DMS53 treated with DMSO at 0.1 percent for 48 hours (cell line): Measurements from ENCODE around the gene ATP10A.

Experiments
- DNase-seq: peaks from one replicate; lab custom pipeline; 2025; ENCODE audit not compliant: unreplicated experiment; lab: John Stamatoyannopoulos, UW

The ATP10A gene

GRCh38 chr15:25708391-25708790 is 154.7 kb downstream of the ATP10A start:
- DNase-seq, result no peak

DNA sequence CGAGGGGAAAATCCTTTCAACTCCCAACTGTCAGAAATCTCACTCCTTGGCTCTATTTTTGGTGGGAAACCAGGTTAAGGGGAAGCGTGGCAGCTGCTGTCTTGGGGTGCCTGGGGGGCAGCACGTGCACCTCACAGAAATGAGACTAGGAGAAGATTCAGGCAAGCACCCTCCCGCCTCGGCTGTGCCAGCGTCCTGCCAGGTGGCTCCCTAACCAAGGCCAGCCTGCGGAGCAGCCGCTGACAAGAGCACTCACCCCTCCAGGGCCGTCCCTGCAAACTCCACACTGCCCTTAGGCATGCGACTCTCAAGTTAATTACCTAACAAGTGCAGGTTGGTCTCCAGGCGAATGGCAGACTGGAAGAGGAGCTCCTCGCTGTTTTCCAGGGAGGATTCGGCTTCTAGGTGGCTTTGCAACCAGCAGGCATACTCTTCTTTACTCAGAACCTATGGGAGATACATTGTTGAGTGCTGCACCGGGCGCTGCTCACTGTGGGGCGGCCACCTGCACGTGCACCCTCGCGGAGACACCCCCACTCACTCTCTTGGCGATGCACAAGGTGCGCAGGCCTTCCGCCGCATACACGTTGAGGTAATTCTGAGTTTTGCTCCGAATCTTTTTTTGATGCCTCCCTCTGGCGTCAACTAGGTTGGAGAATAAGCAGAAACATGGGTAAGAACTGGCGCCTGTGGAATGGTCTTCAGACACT is 155.3 kb downstream of the ATP10A start:
- no peak for DNase-seq

DNA sequence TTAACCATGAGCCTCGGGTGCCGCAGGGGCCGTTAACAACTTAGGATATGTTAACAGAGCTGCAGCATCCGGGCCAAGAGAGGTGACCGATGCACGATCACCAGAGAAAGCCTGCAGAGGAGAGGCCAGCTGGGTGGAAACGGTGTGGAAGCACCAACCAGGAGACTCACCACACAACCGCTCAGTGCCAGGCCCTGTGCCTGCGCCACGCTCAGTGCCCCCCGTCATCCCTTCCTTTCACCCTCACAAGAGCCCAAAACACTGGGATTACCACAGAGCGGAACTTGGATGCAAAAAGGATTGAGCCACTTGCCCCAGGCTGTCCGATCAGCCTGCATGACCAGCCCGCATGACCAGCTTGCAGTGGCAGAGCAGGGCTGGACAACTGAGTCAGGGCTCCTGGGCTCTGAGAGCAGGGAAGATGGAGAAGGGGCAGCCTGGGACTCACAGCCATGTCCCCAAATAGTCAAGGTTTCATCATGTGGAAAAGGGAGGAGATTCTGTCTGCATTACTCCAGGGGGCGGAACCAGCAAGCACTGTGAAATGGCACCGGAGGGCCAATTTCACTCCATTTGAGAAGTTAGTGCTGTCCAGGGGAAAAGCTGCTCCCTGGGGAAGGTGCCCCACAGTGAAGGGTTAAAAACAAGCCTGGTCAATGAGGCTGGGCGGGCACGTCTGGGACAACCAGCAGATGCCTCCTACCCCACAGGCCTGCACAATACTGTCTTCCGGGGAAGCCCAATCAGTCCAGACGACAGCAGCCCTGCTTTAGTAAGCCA is 156.8 kb downstream of the ATP10A start:
- no peak for DNase-seq

- DNase-seq, result no peak
These were observed 157.6 kb downstream of the ATP10A start for GRCh38 chr15:25705433-25706115.

DNA sequence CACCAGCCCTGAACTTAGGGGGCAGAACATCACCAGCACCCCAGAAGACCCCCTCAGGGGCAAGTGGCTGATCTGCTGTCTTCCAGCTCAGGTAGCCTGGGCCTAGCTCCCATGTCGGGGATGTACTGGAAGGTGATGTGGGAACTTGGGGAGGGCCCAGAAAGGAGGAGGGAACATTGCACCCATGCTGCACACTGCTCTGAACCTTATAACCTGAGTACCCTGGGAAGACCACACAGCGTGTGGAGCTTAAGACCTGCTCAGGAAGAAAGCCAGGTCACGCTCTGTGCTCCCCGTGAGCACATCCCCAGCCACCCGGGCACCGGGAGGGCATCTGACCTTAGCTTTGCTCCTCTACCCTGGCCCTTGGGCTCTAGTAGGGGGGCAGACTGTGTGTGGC is 159.4 kb downstream of the ATP10A start:
- no peak for DNase-seq

- no peak for DNase-seq
These were observed 161.2 kb downstream of the ATP10A start for GRCh38 chr15:25701721-25702465.

GRCh38 chr15:25700916-25701315 is 162.2 kb downstream of the ATP10A start:
- no peak for DNase-seq

DNA sequence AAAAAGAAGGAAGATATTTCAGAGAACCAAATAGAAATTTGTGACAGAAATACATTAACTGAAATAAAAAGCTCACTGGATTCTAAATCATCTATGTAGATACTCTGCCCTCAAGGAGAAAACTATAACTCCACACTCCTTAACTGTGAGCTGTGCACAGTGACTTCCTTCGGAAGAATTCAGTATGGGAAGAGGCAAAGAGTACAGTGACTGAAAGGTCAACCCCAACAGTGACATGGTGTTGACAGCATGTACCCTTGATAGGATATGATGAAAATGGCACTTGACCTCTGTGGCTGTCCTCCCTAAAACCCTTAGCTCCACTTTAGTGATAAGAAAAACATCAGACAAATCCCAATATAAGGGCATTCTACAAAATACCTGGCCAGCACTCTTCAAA is 165.5 kb downstream of the ATP10A start:
- no peak for DNase-seq

GRCh38 chr15:25695875-25696760 is 167.0 kb downstream of the ATP10A start:
- no peak for DNase-seq

GRCh38 chr15:25694823-25695312 is 168.3 kb downstream of the ATP10A start:
- no peak for DNase-seq

- DNase-seq, result no peak
These were observed 168.9 kb downstream of the ATP10A start for GRCh38 chr15:25694239-25694584.

DNA sequence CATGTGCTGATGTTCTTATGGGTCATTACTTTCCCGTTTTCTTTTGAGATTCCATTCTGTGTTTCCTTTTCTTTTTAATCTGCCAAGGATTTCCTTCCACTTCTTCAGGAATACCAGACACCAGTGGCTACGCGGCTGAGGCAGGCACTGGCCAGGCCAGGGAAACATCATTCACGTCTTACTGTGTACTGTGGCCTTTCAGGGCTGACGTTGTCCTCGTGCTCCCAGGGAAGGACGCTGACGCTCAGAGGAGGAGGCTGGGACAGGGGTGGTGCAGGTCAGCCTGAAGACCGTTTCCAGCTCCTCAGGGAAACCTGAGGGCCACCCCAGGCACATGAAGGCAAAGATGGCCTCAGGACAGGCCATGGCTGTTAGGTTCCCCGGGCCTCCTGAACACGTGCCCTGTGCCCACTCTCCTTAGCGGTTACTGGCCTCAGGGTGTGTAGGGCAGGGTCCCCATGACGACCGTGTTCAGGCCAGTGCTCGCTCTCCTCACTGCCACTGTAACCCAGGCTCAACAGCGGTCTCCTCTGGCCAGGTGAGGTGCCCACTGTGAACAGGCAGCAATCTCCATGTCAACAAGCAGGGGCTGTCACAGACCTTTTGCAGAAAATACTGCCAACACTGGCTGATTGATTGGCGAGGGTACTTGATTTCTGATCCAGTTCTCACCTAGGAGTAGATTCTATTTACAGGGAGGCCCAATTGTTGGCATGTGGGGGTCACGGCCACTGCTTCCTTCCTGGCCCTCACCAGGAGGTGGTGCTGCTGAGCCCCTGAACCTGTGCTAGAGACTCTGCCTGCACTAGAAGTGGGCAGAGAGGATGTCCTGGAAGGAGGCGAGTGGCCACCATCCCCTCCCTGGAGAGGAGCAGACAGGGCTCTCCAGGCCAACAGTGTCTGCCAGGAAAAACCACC is 169.5 kb downstream of the ATP10A start:
- no peak for DNase-seq

- no peak for DNase-seq
These were observed 171.3 kb downstream of the ATP10A start for GRCh38 chr15:25691544-25692430.

DNA sequence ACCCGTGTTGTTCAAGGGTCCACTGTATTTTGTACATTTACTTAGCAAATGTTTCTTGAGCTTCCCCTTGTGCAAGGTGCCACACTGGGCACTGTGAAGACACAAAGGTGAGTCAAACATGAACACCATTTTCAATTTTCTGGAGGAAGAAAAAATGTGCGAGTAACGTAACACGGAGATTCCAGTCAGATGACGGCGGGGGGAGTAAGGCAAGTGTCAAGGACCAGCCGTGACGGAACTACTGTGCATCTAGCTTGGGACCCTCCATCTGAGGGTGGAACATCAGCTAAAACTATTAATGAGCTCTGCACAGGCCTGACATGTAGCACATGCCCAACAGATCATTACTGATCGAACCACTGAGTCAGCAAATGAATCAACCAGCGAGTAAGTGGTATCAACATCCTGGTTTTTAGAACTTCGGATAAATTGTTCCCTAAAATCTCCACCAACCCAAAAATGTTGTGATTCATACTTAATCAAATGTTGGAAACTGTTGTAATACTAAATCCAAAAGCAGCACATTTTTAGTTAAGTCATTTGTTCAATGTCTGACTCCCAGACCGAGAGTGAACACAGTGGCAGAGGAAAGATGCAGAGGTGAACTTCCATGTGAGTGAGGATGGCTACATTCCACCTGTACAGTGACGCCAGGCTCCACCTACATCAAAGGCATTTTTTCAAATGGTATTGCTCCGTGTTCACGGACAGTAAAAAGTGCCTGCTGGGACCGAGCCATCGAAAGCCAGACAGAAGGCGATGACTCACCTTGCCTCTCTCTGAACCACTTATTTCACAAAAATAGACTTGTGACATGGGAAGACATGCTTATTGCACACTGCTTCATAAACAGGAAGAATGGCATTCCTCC is 172.2 kb downstream of the ATP10A start:
- DNase-seq, result no peak

DNA sequence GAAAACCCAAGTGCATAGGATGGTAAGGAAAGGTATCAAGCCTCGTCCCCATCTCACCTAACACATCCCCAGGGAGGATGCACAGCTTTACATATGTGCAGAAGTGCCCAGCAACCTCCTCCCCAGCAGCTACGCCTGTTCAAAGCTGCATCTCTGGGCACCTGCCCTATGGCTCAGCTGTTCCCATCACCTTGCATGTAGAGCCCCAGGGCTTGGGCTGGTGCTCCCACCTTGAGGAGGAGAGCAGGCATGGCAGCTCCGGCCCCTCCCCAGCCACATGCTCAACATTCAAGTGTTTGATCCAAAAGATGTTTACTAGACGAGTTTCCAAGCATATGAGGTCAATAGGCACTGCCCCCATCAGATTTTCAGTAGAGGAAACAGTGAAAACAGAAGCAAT is 173.5 kb downstream of the ATP10A start:
- DNase-seq, result no peak

DNA sequence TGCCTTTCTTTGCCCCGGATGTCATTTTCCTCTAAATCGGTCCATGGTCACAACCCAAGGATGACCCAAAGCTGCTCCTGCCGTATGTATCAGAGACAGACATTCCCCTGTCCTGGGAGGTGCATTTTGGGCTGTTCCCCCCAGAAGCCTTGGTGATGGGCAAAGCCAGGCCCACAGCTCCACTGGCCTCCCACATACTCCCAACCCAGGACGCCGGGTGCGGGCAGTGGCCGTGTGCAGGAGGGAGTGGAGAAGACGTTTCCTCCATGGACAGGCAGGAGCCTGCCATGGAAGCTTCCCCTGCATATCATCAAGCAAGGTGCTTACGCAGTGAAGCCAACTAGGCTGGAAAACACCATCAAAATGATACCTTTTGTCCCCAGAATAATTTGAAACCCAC is 175.0 kb downstream of the ATP10A start:
- DNase-seq, result no peak

GRCh38 chr15:25687689-25688088 is 175.4 kb downstream of the ATP10A start:
- no peak for DNase-seq
